Subcutaneous adipose tissue (tissue), 4 donors: ENCODE data around the gene KIF27. TPM values are rescaled to one million over a fixed set of nuclear protein-coding genes. Genes with fewer than 3 reads are reported as not detected.

Experiments used
- total RNA-seq, 4 donors: library from RNA; depleted of rRNA; stranded (reverse); fragments of >200 nt; gene quantifications; one replicate each; pipeline ENCODE4 v1.1.0, GENCODE V29; 2016
- TF ChIP-seq, protein P1 (sequence below): fragments of 450-650 bp; IDR thresholded peaks from one replicate; pipeline ENCODE4 v1.5.1; 2016; ENCODE audit warnings: low read depth, mild to moderate bottlenecking, control low read depth, antibody characterized with exemption, moderate library complexity

The KIF27 gene
- total RNA-seq, 4 donors from 2014 or later = 4.1 to 5.9 (median 5.6) TPM

DNA sequence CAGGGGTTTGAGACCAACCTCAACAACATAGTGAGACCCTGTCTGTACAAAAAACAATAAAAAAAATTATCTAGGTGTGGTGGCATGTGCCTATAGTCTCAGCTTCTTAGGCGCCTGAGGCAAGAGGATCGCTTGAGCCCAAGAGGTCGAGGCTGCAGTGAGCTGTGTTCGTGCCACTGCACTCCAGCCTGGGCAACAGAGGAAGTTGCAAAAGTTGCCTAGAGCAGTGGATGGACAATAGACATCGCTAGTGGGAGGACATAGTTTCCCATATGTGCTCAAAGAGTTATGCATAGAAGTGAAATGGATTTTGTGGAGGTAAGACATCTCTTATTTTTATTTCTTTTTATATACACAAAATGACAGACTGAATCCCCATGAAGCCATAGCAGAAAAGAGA, 39.8 kb upstream of the KIF27 start:
- TF ChIP-seq, protein P1, sequence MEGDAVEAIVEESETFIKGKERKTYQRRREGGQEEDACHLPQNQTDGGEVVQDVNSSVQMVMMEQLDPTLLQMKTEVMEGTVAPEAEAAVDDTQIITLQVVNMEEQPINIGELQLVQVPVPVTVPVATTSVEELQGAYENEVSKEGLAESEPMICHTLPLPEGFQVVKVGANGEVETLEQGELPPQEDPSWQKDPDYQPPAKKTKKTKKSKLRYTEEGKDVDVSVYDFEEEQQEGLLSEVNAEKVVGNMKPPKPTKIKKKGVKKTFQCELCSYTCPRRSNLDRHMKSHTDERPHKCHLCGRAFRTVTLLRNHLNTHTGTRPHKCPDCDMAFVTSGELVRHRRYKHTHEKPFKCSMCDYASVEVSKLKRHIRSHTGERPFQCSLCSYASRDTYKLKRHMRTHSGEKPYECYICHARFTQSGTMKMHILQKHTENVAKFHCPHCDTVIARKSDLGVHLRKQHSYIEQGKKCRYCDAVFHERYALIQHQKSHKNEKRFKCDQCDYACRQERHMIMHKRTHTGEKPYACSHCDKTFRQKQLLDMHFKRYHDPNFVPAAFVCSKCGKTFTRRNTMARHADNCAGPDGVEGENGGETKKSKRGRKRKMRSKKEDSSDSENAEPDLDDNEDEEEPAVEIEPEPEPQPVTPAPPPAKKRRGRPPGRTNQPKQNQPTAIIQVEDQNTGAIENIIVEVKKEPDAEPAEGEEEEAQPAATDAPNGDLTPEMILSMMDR = no peak

DNA sequence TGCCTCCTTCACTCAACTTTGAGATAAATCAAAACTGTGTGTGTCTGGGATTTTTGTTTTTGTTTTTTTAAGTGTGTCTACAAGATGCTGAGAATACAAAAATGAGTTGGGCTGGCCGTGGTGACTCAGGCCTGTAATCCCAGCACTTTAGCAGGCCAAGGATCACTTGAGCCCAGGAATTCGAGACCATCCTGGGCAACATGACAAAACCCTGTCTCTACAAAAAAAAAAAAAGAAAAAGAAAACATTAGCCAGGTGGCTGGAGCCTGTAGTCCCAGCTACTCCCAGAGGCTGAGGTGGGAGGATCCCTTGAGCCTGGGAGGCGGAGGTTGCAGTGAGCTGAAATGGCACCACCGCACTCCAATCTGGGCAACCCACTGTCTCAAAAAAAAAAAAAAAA, 37.8 kb upstream of the KIF27 start:
- TF ChIP-seq, protein P1 = no peak

DNA sequence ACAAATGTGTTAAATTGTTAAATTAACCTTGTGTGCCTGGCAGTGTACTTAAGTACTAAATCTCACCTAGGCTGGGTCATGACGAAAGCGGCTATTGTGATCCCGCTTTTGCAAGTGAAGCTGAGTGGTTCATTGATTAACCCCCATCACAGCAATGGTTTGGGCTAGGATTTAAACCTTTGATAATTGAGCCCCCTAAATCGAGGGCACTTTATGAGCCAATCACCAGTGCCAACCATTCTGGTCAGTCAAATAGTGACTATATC, 35.9 kb upstream of the KIF27 start:
- TF ChIP-seq, protein P1 = no peak

DNA sequence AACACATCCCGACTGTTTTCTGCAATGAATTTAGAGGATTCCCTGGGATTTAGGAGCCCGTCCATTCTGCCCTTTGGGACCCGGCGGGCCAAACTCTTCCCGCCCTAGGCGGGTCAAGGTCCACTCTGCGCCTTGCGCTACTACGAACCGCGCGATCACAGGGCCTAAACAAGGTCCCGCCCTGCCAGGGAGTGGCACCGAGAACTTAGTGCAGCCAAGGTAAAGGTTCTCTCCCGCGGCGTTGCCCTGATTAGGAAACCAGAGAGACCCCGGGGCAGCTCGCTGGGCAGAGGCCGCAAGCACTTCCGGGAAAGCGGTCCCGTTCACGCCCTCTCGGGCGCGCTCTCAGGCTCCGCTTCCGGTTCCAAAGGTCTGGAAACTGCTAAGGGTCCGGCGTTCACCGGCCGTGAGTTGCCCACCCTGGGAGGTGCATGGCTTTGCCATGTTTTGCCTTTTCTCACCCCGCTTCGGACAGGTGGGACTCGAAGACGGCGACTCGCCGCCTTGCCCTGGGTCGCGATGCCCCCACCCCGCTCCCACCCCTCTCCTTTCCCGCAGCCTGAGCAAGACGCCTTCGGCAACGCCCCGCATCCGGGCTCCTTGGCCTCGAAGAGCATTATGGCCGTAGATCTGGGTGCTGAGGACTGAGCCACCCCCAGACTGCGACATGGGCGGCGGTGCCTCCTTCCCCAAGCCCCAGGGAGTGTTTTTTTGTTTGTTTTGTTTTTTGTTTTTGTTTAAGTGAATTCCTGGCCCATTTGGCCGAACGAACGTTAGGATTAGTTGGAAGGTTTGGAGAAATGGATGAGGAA, 35.4 kb upstream of the KIF27 start:
- TF ChIP-seq, protein P1 = no peak

DNA sequence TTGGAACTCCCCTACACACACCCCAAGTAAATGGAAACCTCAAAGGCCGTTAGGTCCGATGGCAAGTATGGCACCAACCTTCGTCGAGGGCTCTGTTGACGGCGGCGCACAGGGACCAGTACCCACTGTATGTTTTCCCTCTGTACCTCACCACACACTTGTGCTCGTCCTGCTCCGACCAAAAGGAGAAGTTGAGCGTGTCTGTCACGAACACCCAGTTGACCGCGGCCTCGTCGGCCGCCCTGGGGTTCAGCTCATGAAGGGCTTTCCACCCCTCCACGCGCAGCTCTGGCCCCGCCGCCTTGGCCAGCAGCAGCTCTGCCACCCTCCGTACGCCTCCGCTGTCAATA, 34.8 kb upstream of the KIF27 start:
- TF ChIP-seq, protein P1 = no peak

DNA sequence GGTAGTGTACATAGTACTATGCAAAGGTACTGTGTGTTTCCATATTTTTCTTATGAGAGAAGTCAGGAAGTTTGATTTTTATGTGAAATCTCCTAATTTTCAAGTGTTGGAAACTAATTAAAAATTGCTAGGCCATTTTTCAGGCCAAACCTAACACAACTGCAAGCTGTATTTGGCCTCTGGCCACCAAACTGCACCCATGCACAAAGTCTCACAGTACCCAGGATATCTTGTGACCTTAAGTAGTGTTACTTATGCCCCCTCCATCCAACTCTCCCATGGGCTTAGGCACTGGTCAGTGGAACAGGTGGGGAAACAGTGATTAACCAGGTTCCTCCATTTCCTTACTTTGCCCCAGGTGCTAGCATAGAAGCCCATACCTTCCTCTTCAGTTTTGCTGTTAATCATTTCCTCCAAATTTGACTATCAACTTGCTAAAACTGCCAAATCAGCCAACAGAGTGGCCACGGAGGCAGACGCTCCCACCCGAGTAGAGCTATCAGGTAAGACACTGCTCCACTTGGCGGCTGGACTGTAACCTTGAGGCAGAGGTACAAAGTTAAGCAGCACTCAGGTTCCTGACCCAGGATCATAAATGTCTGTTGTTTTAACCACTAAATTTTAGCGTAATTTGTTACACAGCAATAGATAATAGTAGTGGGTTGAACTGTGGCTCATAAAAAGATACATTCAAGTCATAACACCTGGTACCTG, 19.5 kb upstream of the KIF27 start:
- TF ChIP-seq, protein P1 = no peak

DNA sequence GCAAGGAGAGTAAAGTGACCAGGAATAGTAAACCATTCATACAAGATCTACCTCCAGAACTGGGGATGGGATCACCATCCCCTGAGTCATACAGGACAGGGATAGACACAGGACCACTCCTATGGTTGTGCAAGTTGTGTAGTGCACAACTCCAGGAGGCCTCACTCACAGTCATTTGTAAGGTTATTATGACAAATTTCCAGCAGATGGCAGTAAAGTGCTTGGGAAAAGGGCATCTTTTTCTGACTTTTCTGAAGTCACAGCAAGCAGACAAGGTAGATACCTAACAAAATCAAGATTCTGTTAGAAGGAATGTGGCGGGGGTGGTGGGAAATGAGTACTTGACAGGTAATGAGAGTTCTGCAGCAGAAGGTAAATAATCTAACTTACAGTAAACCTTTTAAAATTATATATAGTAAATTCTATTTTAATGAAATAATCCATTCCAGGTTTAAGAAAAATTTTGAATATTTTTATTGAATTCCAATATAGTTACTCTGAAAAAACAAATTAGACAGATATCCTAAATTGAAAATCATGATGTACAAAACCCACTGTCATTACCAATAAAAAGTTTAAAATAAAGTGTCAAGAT, 16.7 kb upstream of the KIF27 start:
- TF ChIP-seq, protein P1 = no peak
